RCC 7860 (cell line): ENCODE results near the gene EPB41L2.
A peak's percentile ranks its signal among the peaks of the same experiment; 100 is the strongest.
"Not testable (repeated sequence)": the region's sequence is repeated elsewhere in the genome, so short reads cannot be mapped to it uniquely, and the experiment has no call there.

Experiments
- DNase-seq: peaks from one replicate; pipeline ENCODE4 v3.0.0-alpha.2; 2015; ENCODE audit warnings: low spot score
- FAIRE-seq: peaks from 2 replicates; lab custom pipeline; 2012; peaks lifted over from hg19 to GRCh38; lab: Jason Lieb, UNC

The EPB41L2 gene

GRCh38 chr6:131063028-131063763 is at the start of gene EPB41L2:
Gene EPB41L2, minus strand, starts transcription at chr6:131063245. Its CDS starts 106,760 bp downstream, at chr6:130956485.
- DNase-seq (peak; percentile 72), FAIRE-seq (no peak)

DNA sequence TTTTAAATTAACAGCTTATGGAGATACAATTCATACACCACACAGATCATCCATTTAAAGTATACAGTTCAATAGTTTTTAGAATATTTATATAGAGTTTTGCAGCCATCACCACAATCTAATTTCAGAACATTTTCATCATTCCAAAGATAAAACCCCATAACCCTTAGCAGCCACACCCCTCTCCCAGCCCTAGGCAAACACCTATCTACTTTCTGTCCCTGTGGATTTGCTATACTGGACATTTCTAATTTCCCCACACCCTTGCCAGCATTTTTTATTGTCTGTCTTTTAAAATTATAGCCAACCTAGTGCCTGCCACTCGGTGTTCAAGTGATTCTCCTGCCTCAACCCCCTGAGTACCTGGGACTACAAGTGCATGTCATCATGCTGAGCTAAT is 49.2 kb upstream of the EPB41L2 start:
- FAIRE-seq (no peak), DNase-seq (no peak)

GRCh38 chr6:131107151-131107550 is 44.1 kb upstream of the EPB41L2 start:
- peak; percentile 80 for DNase-seq

DNA sequence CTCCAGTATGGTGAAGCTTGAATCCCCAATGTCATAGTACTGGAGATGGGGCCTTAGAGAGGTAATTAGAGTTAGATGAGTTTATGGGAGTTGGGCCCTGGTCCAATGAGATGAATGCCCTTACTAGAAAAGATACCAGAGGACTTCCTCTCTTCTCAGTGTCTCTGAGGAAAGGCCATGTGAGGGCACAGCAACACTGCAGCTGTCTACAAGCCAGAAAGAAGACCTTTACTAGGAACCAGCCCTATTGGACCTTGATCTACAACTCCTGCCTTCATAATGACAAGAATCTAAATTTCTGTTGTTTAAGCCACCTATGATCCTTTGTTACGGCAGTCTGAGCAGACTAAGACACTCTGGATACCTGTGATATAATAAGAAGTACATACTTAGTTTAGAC is 40.9 kb upstream of the EPB41L2 start:
- no peak for FAIRE-seq
- no peak for DNase-seq

More at GRCh38 chr6:131107151-131107550, 44.1 kb upstream of the EPB41L2 start:
- FAIRE-seq = peak; percentile 92

GRCh38 chr6:131103296-131103695 is 40.3 kb upstream of the EPB41L2 start:
- DNase-seq = peak; percentile 38
- no peak for FAIRE-seq

- DNase-seq (peak; percentile 89), FAIRE-seq (peak; percentile 96)
These were observed 39.1 kb upstream of the EPB41L2 start for GRCh38 chr6:131101911-131102680.

GRCh38 chr6:131096786-131097185 is 33.7 kb upstream of the EPB41L2 start:
- DNase-seq (no peak), FAIRE-seq (no peak)

GRCh38 chr6:131093334-131093733 is 30.3 kb upstream of the EPB41L2 start:
- FAIRE-seq (no peak), DNase-seq (no peak)

- FAIRE-seq, DNase-seq: not testable (repeated sequence)
These were observed 28.9 kb upstream of the EPB41L2 start for GRCh38 chr6:131091944-131092343.

- FAIRE-seq, DNase-seq: not testable (repeated sequence)
These were observed 27.3 kb upstream of the EPB41L2 start for GRCh38 chr6:131090339-131090738.

- FAIRE-seq (no peak), DNase-seq (no peak)
These were observed 21.9 kb upstream of the EPB41L2 start for GRCh38 chr6:131084982-131085381.

- FAIRE-seq (no peak), DNase-seq (no peak)
These were observed 20.6 kb upstream of the EPB41L2 start for GRCh38 chr6:131083687-131084086.

DNA sequence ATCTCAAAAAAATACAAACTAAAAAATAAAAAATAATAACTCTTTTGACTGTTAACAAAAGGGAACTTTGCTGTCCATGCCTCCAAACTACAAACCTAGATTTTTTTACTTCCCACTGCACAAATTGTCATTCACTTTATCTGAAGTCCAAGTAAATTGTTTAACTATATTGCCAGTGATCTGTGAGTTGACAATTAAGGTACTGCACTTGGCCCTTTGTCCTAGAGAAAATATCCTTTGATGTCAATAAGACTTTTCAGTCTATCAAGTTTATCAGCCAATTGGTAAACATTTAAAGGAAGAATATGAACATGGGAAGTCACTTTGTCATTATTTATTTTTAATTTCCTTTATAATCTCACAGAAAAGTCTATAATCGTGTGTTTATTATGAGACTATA is 19.3 kb upstream of the EPB41L2 start:
- FAIRE-seq (no peak), DNase-seq (no peak)

DNA sequence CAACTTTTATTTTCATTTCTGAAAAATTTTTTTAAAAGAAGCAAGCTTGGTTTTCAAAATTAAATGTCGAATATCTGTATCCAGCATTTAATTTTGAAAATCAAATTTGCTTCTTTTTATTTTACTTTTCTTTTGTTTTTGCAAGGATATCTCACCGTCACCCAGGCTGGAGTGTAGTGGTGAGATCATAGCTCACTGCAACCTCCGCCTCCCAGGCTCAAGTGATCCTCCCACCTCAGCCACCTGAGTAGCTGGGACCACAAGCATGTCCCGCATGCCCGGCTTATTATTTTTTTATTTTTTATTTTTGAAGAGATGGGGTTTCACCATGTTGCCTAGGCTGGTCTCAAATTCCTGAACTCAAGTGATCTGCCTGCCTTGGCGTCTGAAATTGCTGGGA is 17.0 kb upstream of the EPB41L2 start:
- no peak for DNase-seq
- no peak for FAIRE-seq

GRCh38 chr6:131073577-131073976 is 10.5 kb upstream of the EPB41L2 start:
- no peak for DNase-seq
- no peak for FAIRE-seq

DNA sequence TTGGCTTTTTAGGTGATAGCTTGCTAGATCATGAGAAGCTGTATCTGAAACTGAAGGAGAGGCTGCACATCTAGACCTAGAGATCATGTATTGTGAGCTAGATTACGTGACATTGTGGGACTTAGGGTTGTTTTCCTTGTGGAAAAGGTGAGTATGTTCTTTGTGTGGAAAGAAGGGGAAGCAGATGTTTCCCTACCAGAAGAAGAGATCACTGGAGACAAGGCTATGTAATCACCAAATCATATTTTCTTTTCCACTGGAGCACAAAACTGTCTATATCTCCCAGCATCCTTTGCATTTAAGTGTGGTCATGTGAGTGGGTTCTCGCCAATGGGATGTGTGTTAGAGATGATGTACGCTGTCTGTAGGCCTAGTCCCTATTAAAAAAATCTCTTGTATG is 7.0 kb upstream of the EPB41L2 start:
- DNase-seq (no peak), FAIRE-seq (no peak)

DNA sequence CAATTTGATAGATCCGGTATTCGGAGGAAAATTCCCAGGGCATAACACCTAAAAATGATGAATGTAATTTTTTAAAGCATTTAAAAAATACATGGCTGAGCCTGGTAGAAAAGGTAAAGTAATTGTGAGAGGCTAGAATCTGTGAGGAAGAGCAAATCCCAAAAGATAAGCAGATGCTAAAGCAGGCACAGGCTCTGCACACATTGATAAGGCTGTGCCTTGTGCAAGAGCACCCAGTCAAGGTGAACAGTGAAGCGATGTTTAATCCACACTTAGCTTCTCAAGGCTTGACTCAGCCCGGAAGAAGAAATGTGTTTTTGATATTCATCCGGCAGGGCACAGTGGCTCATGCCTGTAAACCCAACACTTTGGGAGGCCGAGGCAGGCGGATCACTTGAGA is 5.1 kb upstream of the EPB41L2 start:
- FAIRE-seq = no peak

DNA sequence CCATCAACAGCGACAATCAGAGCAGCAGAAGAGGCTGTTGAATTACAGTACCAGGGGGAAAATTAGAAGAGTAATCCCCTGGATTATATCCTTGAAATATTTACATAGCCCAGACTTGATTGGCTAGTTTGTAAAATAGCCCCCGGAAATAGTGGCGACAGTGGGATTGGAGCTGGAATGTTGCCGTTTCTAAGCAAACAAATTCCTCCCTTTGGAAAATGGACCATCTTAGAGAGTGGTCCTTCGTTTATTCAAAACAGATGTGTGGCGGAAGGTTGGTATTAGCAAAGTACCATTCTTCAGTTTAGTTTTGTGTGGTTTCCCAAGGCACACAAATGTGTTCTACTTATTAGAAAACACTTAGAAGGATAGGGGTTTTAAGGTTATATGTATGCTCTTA is 4.5 kb upstream of the EPB41L2 start:
- FAIRE-seq (no peak), DNase-seq (no peak)

More for the DNA sequence above, 5.1 kb upstream of the EPB41L2 start:
- no peak for DNase-seq

- FAIRE-seq (no peak), DNase-seq (no peak)
These were observed 2.8 kb upstream of the EPB41L2 start for GRCh38 chr6:131065824-131066171.

GRCh38 chr6:131065112-131065823 is 2.2 kb upstream of the EPB41L2 start:
- DNase-seq = no peak
- FAIRE-seq = no peak

DNA sequence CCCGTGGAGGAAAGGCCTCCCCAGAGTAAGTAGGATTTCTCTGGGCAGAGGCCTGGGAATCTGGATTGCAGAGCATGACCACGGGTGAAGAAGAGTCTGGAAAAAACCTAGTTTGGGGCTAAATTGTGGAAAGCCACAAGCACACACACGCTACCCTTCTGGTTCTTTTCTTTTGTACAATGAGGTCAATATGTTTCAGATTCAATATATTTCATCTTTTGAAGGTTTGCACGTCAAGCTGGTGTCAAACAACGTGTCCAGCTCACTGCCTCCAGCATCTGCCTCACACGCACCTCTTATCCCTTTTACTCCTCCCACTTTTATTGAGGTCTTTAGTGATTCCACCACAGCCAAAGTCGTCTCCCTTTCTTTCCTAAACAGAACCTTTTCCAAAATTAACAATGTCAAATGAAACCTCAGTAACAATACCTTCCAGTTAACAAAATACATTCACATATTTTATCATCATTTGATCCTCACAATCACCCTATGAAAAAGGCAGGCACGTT is 773 bp upstream of the EPB41L2 start:
- DNase-seq (no peak), FAIRE-seq (no peak)
